ENCODE results near the gene ARHGEF28.

ARHGEF28 gene

DNA sequence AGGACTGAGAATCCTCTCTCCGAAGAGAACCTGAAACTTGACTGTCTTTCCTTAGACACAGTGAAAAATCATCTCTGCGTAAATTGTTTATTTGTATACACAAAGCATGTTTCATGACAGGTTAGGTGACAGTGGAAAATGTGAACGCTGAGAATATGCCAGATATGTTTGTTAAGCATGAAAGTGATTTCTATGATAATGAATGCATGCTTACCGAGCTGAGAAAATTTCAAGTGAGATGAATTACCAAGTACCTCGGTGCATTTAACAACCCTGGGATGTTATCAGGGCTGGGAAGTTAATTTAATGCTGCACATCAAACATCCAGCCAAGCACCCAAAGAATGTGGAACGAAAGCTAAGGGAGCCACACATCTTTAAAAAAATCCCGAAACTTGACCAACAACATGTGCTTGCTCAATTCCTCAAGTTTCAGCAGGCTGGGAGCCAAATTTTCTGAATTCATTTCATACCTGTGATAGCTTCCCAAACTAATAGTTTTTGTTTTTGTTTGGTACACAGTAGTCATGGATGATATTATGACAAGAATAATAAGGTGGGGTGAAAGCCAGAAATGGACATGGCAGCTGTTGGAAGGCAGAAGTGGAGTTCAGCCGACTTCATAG, 336.9 kb downstream of the ARHGEF28 start:
- no peak for DNase-seq (ENCODE audit: low read depth in 2 of 2)

DNA sequence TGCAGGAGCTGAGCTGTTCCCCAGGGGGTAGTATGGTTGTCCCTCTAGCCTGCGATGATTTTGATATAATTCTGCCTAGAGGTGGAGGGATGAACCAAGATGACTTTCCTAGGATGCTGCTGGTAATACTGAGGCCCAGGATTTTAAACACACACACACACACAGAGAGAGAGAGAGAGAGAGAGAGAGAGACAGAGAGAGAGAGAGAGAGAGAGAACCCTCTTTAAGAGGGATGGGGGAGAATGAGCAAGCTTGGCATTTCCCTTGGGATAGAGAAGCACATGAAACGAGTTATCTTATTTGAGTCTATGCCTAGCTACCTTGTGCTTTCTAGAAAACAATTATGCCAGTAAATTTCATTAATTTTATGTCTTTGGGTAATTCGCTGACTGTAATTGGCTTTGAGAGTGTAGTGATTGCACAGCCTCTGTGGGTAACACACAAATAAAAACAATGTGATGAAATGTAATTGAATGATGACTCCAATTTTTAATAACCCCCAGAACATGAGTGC, 338.4 kb downstream of the ARHGEF28 start:
- no peak for DNase-seq (ENCODE audit: low read depth in 2 of 2)

DNA sequence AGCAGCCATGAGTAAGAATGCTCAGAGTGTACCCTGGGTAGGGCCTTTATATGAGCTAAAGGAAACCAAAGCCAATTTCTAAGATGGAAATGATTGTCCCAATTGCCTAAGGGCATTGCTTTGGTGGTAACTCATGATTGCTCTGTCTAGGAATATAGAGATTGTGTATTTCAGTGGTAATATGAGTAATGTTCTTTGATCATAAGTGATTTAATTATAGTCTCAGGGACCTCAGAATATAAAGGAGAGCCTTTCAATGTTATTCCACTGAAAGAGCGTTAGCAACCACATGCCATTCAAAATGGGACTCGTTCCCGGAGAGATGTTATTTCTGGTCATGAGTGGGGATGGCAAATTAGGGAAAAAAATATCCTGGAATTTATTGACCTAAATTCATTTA, 340.5 kb downstream of the ARHGEF28 start:
- no peak for DNase-seq (ENCODE audit: low read depth in 2 of 2)

DNA sequence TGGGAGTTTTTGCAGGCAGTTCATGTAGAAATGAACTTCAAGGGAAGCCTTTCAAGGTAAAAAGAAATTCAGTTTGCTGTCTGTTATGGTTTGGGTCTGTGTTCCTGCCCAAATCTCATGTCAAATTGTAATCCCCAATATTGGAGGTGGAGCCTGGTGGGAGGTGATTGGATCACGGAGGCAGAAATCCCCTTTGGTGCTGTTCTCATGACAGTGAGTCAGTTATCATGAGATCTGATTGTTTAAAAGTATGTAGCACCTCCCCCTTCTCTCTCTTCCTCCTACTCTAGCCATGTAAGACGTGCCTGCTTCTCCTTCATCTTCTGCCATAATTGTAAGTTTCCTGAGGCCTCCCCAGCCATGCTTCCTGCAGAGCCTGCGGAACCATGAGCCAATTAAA, 341.4 kb downstream of the ARHGEF28 start:
- no peak for DNase-seq (ENCODE audit: low read depth in 2 of 2)

DNA sequence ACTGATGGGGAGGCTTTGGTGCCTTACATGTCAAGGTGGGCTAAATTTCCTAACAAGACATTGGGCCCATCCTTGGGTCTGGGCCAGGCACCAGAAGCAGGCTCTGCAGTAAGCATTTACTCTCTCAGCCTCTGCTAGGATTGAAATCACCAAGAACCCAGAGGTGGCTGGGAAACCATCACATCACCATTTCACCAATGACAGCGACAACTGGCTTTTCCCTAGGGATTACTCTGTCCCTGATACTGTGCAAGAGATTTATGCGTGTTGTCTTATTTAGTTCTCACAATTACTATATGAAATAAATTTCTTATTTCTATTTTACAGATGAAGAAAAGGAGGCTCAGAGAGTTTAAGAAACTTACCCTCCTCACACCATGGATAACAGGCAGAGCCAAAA, 342.2 kb downstream of the ARHGEF28 start:
- DNase-seq (ENCODE audit: low read depth in 2 of 2) = no peak

DNA sequence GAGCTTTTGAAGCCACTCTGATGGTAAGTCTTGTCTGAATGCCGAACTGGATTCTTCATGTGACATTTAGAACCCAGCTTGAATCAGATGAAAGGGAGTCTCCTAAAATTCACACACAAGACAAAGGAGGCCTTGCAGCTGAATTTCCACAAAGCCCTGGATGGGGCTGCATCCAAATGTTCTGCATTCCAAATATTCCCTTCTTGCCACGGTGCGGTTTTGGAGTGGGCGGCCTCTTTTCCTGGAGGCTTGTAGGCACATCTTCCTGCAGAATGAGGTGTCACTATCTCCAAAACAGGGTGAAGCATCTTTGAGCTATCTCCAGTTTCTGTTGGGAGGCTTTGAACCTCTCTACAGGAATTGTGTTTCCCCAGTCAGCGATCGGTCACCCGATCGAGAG, 342.7 kb downstream of the ARHGEF28 start:
- DNase-seq (ENCODE audit: low read depth in 2 of 2) = no peak

DNA sequence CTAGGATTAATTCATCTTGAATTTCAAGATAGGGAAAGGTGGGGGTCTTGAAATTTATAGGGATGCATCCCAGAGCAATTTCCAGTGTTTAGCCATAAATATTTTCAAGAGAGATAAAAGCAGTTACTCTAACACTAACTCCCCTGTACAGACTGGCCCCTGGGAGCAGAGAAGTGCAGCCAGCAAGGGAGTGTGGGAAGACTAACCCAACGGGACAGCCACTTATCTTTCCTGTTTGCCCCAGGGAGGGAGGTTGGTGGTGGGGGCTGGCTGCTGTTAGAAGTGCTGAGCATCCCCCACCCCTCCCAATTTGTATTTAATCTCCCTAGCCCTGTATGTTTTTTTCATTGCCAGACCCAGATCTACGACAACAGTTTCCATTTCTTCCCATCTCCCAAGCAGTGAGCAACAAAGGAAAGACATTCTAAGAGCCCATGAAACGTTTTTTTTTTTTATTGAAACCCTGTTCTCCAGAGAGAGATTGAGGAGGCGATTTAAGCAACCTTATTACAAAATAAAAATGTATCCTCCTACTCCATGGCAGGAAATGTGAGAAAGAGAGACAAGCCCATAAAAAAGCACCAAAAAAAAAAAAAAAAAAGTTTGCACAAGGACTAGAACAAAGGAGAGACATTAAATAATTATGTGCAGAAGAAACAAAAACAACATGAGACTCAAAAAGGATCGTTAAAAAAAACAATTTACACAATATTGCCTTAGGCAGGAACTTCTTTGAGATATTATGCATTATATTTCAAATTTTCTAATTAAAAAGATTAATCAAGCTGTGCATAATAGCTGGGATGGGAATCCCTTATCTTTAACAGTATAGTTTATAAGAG, 343.4 kb downstream of the ARHGEF28 start:
- no peak for DNase-seq (ENCODE audit: low read depth in 2 of 2)

DNA sequence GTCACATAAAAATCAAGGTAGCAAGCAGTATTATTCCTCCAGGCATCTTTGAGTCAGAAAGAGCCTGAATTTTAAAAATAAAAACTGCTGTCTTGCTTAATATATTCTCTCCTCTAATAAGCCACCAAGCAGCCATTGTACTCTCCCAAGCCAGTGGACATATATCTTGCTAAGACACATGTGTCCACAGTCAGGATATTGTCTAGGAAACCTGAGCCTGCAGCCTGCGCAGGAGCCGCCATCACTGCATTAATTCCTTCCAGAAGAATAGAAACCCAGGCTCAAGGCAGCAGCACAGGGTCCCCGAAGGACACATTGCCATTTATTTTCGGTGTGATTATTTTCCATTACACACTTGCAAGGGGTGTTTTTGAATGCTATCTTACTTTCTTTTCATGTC, 345.3 kb downstream of the ARHGEF28 start:
- DNase-seq (ENCODE audit: low read depth in 2 of 2) = no peak

DNA sequence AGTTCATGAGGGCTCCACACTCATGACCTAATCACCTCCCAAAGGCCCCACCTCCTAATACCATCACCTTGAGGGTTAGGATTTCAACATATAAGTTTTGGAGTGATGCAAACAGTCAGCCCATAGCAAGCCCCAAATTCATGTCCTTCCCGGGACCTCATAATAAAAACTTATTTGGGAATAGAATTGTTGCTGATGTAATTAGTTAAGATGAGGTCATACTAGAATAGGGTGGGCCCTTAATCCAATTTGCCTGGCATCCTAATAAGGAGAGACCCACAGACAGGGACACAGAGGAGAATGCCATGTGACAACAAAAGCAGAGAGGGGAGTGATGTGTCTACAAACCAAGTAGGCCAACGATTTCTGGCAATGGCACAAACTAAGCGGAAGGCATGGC, 347.1 kb downstream of the ARHGEF28 start:
- DNase-seq (ENCODE audit: low read depth in 2 of 2) = no peak

DNA sequence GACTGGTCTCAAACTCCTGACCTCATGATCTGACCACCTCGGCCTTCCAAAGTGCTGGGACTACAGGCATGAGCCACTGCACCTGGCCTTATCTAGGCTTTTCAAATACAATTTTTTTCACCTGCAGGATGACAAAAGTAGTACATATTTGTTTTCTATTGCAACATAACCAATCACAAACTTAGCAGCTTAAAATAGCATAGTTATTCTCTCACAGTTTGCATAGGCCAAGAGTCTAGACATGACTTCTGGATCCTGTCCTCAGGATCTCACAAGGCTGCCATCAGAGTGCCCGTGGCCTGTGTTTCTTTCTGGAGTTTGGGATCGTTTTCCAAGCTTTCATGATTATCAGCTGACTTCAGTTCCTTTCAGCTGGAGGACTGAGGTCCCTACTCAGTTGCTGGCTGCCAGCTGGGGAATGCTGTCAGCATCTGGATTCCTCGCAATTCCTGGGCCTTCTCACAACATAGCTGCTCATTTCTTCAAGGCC, 348.9 kb downstream of the ARHGEF28 start:
- DNase-seq (ENCODE audit: low read depth in 2 of 2) = no peak

DNA sequence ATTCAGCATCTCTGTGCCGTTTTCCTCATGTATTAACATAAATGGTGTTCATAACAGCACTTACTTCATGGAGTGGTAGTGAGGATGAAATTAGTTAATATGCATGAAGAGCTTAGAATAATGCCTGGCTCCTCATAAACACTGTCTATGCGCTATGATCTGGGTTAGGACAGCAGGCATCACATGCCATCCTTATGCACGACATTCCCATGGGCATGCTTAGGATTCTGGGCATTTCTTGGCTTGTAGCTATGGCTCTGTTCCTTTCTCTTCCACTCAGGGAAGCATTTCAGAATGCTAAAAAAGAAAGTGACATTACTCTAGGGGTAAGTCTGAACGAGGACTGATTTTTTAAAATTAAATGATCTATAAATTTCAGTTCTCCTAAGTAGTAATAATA, 349.8 kb downstream of the ARHGEF28 start:
- no peak for DNase-seq (ENCODE audit: low read depth in 2 of 2)

DNA sequence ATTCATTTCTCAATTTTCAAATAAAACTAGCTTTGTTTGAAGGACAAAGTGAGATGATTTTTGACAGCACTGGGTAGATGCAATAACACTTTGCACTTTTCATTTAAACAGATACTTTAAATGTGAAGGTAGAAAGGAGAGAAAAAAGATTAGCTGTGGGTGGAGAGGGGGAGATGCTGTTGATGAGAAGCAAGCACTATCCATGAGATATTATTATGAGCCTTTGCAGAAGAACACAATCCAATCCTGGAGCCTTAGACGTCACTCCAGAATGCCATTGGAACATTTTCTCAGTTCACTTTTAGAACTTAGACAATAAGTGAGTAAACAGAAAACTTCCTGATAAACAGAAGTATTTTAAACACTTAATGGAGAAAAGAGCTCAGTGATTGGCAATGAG, 351.1 kb downstream of the ARHGEF28 start:
- no peak for DNase-seq (ENCODE audit: low read depth in 2 of 2)

DNA sequence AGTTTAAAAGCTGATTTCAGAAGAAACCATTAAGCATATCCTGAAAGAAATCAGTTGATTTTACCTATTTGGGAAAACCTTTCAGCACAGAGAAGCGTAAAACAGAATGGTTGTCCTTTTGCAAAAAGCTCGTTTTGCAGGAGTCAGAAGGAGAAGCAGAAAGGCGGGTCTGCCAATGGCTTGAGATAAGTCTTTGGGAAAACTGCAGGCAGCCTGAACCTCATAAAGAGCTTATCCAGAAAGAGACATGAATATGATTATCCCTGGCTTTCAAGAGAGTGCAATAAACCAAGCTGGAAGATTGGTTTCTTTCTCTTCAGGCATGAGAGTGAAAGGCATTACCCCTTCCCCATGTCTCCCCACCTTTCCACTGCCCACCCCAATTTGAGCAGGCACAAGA, 353.3 kb downstream of the ARHGEF28 start:
- no peak for DNase-seq (ENCODE audit: low read depth in 2 of 2)

DNA sequence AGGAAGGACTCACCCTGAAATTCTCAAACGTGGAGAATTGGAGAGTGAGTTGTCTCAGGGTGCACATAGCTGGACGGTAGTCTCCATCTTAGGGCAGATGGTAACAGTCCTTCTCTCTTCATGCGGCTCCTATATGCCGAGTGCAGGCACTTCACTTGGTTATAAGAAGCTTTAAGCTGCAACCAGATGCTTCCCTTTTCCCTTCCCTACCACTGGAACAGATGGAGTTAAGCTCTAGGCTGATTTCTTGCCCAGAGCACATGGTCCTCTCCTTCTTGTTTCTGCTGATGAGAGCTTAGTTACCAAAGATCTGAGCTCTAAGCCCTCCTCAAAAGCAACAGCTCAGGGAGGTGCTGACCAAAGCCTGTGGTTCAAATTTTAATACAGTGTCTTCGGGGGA, 355.7 kb downstream of the ARHGEF28 start:
- no peak for DNase-seq (ENCODE audit: low read depth in 2 of 2)

DNA sequence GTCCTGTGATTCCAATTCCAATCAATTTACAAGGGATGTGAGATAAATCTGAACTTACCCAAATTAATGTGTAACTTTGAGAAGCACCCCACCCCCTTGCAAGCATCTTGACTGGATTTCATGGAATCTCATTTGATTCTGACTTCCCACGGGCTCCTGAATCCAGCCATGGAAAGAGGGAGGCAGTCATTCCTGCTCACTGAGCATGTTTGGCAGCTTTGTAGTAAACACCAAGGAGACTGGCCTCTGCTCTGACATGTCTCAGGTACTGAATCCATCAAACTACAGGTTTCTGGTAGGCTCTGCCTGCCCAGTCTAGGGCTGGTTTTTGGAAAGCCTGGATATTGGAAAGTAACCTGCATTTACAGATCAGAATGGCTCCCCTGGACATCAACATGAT, 357.6 kb downstream of the ARHGEF28 start:
- DNase-seq (ENCODE audit: low read depth in 2 of 2) = no peak

DNA sequence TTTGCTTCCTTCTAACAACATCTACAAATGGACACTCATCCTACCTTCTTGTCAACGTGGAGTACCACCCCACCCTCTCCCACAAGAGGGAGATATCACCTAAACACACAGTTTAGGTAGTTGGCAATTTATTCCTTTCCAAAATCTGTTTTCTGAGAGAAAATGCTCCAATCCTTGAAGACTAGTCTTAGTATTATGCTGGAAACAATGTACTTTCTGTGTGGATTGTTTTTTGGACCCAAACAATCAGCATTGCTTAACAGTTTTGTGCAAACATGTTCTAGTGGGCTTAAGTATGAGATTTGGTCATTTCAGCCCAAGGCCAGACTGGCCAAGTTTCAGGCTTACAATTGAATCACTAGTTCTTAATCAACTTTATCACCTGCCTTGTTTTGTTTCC, 359.1 kb downstream of the ARHGEF28 start:
- no peak for DNase-seq (ENCODE audit: low read depth in 2 of 2)

DNA sequence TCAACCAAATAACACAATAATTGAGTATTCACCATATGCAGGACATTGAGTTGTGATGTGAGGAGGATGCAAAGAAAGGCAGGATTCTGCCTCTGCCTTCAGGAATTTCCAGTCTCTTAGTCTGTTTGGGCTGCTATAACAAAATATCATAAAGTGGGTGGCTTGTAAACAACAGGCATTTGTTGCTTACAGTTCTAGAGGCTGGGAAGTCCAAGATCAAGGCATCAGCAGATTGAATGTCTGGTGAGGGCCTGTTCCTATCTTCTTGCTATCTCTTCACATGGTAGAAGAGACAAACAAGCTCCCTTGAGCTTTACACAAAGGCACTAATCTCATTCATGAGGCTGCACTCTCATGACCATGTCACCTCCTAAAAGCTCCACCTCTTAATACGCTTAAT, 360.7 kb downstream of the ARHGEF28 start:
- DNase-seq (ENCODE audit: low read depth in 2 of 2) = no peak

DNA sequence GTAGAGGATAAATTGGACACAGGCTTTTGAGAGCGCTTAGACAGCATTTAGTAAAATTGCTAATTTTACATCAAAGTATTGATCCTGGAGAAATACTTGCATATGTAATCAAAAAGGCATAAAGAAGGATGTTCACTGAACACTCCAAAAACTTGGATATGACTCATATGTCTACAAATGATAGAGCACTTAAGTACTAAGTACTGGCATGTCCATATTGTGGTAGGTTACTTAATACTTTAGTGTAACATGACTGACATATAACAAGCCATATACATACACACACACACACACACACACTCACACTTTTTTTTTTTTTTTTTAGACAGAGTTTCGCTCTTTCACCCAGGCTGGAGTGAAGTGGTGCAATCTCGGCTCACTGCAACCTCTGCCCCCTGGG, 361.9 kb downstream of the ARHGEF28 start:
- DNase-seq (ENCODE audit: low read depth in 2 of 2) = no peak

DNA sequence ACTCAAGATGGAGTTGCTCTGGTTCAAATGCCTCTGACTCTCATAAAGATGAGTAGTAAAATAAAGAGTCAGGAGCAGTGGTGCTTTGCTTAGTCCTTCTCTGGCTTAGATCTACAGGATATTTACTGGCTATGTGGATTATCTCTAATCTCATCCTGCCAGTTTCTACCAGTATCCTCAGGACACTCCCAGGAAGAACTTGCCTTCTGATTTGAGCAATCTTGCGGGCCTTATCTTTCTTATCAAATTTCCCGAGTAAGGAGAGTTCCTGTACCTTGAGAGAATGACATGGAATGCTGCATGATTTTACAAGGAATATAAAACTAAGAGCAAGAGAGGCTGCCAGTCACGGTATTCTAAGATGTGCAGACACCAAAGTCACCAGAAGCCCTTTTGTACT, 364.0 kb downstream of the ARHGEF28 start:
- no peak for DNase-seq (ENCODE audit: low read depth in 2 of 2)
